Activated T-cell treated with anti-CD3 and anti-CD28 coated beads, Interleukin-2, amount 50 U/mL, for 24 hours (primary cell): ENCODE measurements around the gene JAM3.

Experiments used
- DNase-seq: peaks from one replicate; pipeline ENCODE4 v3.0.0-alpha.2; 2020
- H3K27ac Mint-ChIP-seq: 2 replicates; pipeline ENCODE4 v1.8.0; 2020; ENCODE audit warnings: mild to moderate bottlenecking, mixed read lengths
- H3K27me3 Mint-ChIP-seq: 2 replicates; pipeline ENCODE4 v1.8.0; 2020; ENCODE audit warnings: mixed read lengths
- H3K36me3 Mint-ChIP-seq: 2 replicates; pipeline ENCODE4 v1.8.0; 2020; ENCODE audit warnings: low read depth, mixed read lengths
- H3K4me1 Mint-ChIP-seq: 2 replicates; pipeline ENCODE4 v1.8.0; 2020; ENCODE audit warnings: low read depth, mixed read lengths
- H3K4me3 Mint-ChIP-seq: 2 replicates; pipeline ENCODE4 v1.8.0; 2020; ENCODE audit warnings: mild to moderate bottlenecking, moderate library complexity, mixed read lengths
- H3K9me3 Mint-ChIP-seq: 2 replicates; pipeline ENCODE4 v1.8.0; 2020; ENCODE audit warnings: mixed read lengths

Gene JAM3

GRCh38 chr11:134033696-134034491, 35.0 kb upstream of the JAM3 start:
- H3K27me3 Mint-ChIP-seq = no peaks in the 10 kb centered on the region
- DNase-seq = peak; percentile 79
- no peak overlapping the region for H3K27ac Mint-ChIP-seq
- no peaks in the 10 kb centered on the region for H3K36me3 Mint-ChIP-seq
- no peaks in the 10 kb centered on the region for H3K9me3 Mint-ChIP-seq
- H3K4me1 Mint-ChIP-seq = peaks cover 56% of the 10 kb centered on the region
- H3K4me3 Mint-ChIP-seq = peak overlapping the region; percentile 40

GRCh38 chr11:134034496-134035381, 34.1 kb upstream of the JAM3 start:
- no peaks in the 10 kb centered on the region for H3K9me3 Mint-ChIP-seq
- H3K27me3 Mint-ChIP-seq = no peaks in the 10 kb centered on the region
- H3K27ac Mint-ChIP-seq = no peak overlapping the region
- DNase-seq = no peak
- peaks cover 56% of the 10 kb centered on the region for H3K4me1 Mint-ChIP-seq
- no peaks in the 10 kb centered on the region for H3K36me3 Mint-ChIP-seq
- H3K4me3 Mint-ChIP-seq = no peak overlapping the region

- peak overlapping the region; percentile 84 for H3K27ac Mint-ChIP-seq
- peak; percentile 61 for DNase-seq
- peak overlapping the region; percentile 76 for H3K4me3 Mint-ChIP-seq
- H3K9me3 Mint-ChIP-seq = no peaks in the 10 kb centered on the region
- H3K36me3 Mint-ChIP-seq = no peaks in the 10 kb centered on the region
- H3K4me1 Mint-ChIP-seq = peaks cover 56% of the 10 kb centered on the region
- no peaks in the 10 kb centered on the region for H3K27me3 Mint-ChIP-seq
Observed at GRCh38 chr11:134036492-134037045, 32.3 kb upstream of the JAM3 start.

- Mint-ChIP-seq H3K4me1 (peaks cover 53% of the 10 kb centered on the region), H3K27me3 (no peaks in the 10 kb centered on the region), H3K27ac (peak overlapping the region; percentile 88), H3K36me3 (no peaks in the 10 kb centered on the region), H3K9me3 (no peaks in the 10 kb centered on the region), H3K4me3 (peak overlapping the region; percentile 76)
- peak; percentile 71 for DNase-seq
Observed at GRCh38 chr11:134037046-134037908, 31.6 kb upstream of the JAM3 start.

- Mint-ChIP-seq H3K27ac (no peak overlapping the region), H3K36me3 (no peaks in the 10 kb centered on the region), H3K27me3 (no peaks in the 10 kb centered on the region), H3K4me3 (no peak overlapping the region), H3K4me1 (peaks cover 38% of the 10 kb centered on the region), H3K9me3 (no peaks in the 10 kb centered on the region)
- no peak for DNase-seq
Observed at GRCh38 chr11:134038897-134039470, 29.9 kb upstream of the JAM3 start.

GRCh38 chr11:134039726-134040385, 29.0 kb upstream of the JAM3 start:
- no peak for DNase-seq
- no peak overlapping the region for H3K4me3 Mint-ChIP-seq
- H3K27me3 Mint-ChIP-seq = no peaks in the 10 kb centered on the region
- H3K9me3 Mint-ChIP-seq = no peaks in the 10 kb centered on the region
- H3K27ac Mint-ChIP-seq = no peak overlapping the region
- peaks cover 30% of the 10 kb centered on the region for H3K4me1 Mint-ChIP-seq
- H3K36me3 Mint-ChIP-seq = no peaks in the 10 kb centered on the region

GRCh38 chr11:134040386-134041302, 28.2 kb upstream of the JAM3 start:
- no peak for DNase-seq
- no peaks in the 10 kb centered on the region for H3K27me3 Mint-ChIP-seq
- no peaks in the 10 kb centered on the region for H3K9me3 Mint-ChIP-seq
- no peaks in the 10 kb centered on the region for H3K36me3 Mint-ChIP-seq
- peaks cover 22% of the 10 kb centered on the region for H3K4me1 Mint-ChIP-seq
- no peak overlapping the region for H3K4me3 Mint-ChIP-seq
- no peak overlapping the region for H3K27ac Mint-ChIP-seq

- no peaks in the 10 kb centered on the region for H3K27me3 Mint-ChIP-seq
- H3K27ac Mint-ChIP-seq = no peak overlapping the region
- H3K4me1 Mint-ChIP-seq = peaks cover 16% of the 10 kb centered on the region
- H3K36me3 Mint-ChIP-seq = no peaks in the 10 kb centered on the region
- H3K9me3 Mint-ChIP-seq = no peaks in the 10 kb centered on the region
- no peak for DNase-seq
- H3K4me3 Mint-ChIP-seq = no peak overlapping the region
Observed at GRCh38 chr11:134041349-134041748, 27.5 kb upstream of the JAM3 start.

GRCh38 chr11:134041791-134042696, 26.8 kb upstream of the JAM3 start:
- Mint-ChIP-seq H3K4me1 (peaks cover 11% of the 10 kb centered on the region), H3K27me3 (no peaks in the 10 kb centered on the region), H3K27ac (no peak overlapping the region), H3K4me3 (no peak overlapping the region), H3K9me3 (no peaks in the 10 kb centered on the region), H3K36me3 (no peaks in the 10 kb centered on the region)
- DNase-seq = no peak

- no peaks in the 10 kb centered on the region for H3K36me3 Mint-ChIP-seq
- no peaks in the 10 kb centered on the region for H3K9me3 Mint-ChIP-seq
- DNase-seq = no peak
- no peak overlapping the region for H3K27ac Mint-ChIP-seq
- H3K27me3 Mint-ChIP-seq = peaks cover 9% of the 10 kb centered on the region
- no peak overlapping the region for H3K4me3 Mint-ChIP-seq
- H3K4me1 Mint-ChIP-seq = no peaks in the 10 kb centered on the region
Observed at GRCh38 chr11:134043821-134044420, 25.0 kb upstream of the JAM3 start.

GRCh38 chr11:134044514-134045284, 24.2 kb upstream of the JAM3 start:
- Mint-ChIP-seq H3K9me3 (no peaks in the 10 kb centered on the region), H3K36me3 (no peaks in the 10 kb centered on the region), H3K27me3 (peaks cover 17% of the 10 kb centered on the region), H3K27ac (no peak overlapping the region), H3K4me3 (no peak overlapping the region), H3K4me1 (no peaks in the 10 kb centered on the region)
- DNase-seq = no peak
